Activated naive CD4-positive, alpha-beta T cell treated with anti-CD3 and anti-CD28 coated beads, Interleukin-2, amount 50 U/mL, for 24 hours (primary cell): Measurements from ENCODE around the gene GYS2.
"Not testable (repeated sequence)": the region's sequence is repeated elsewhere in the genome, so short reads cannot be mapped to it uniquely, and the experiment has no call there.

ENCODE experiments used
- H3K27ac Mint-ChIP-seq: one replicate; pipeline ENCODE4 v1.8.0; 2021; ENCODE audit warnings: mild to moderate bottlenecking, mixed read lengths
- H3K27me3 Mint-ChIP-seq: one replicate; pipeline ENCODE4 v1.8.0; 2021; ENCODE audit warnings: mixed read lengths
- H3K36me3 Mint-ChIP-seq: one replicate; pipeline ENCODE4 v1.8.0; 2021; ENCODE audit warnings: mixed read lengths
- H3K4me1 Mint-ChIP-seq: one replicate; pipeline ENCODE4 v1.8.0; 2021; ENCODE audit warnings: mixed read lengths
- H3K4me3 Mint-ChIP-seq: one replicate; pipeline ENCODE4 v1.8.0; 2021; ENCODE audit warnings: mild to moderate bottlenecking, mixed read lengths
- H3K9me3 Mint-ChIP-seq: one replicate; pipeline ENCODE4 v1.8.0; 2021; ENCODE audit warnings: mixed read lengths

The GYS2 gene

DNA sequence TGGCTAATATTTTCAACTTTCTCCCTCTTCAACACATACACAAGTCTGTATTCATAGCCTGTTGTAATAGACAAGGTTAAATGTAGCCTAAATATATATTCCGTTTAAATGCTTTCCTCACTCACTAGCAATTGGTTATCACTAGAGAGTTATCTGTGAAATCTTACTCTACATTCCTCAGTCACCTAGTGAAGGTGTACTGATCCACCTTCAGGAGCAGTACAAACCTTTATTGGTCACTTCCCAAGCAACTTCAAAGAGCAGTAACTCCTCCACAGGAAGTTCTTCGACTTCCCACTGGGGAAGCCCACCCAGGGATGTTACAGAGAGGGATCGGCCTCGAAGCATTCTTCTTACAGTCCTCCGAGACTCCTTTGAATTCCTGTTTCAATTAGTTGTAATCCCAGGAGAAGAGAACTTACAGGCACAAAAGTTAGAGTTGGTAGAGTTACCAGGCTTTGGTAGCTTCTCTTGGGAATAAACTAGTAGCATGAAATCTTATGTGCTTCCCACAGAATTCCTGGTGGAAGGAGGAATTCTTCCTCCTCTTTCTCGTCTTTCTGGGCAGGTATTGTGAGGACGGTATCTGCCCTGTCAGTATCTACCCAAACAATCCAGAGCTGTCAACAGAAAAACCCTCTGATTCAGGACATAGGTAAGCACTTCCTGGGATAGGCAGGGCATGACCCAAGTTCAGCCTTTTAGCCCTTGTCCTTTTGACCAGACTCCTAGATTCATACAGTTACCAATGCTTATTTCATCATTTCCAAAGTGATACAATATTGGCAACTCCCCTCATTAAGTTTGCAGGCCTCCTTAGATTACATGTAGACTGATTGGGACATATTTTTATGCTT is at the start of gene GYS2:
Gene GYS2, minus strand, starts transcription at position 603 of the 857 bp plus-strand sequence. Its CDS starts 255 bp downstream, at position 348.
- no peaks in the 10 kb centered on the region for H3K27me3 Mint-ChIP-seq
- H3K9me3 Mint-ChIP-seq, result no peaks in the 10 kb centered on the region
- H3K36me3 Mint-ChIP-seq, result no peaks in the 10 kb centered on the region
- no peak within 1 kb of the TSS for H3K27ac Mint-ChIP-seq
- no peaks in the 10 kb centered on the region for H3K4me1 Mint-ChIP-seq
- no peak within 1 kb of the TSS for H3K4me3 Mint-ChIP-seq

DNA sequence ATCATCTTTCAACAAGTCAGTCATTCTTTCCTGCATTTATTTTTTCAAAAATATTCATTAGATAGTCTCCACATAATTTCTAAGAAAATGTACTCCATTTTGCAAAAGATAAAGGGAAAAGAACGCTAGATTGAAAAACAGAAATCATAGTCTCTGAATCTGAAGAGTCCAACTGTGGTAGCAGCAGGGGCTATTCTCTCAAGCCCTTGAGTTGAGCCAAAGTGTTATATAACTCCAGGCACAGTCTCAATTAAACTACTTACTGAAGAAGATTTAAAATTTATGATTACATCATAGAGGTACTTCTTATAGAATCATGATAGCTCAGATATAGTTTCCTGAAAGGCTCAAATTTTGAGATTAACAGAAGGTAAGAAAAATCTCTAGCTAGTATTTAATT is 47.2 kb upstream of the GYS2 start:
- Mint-ChIP-seq H3K9me3 (no peaks in the 10 kb centered on the region), H3K27me3 (no peaks in the 10 kb centered on the region), H3K4me3 (peak overlapping the region; percentile 57), H3K4me1 (peaks cover 90% of the 10 kb centered on the region), H3K27ac (peak overlapping the region; percentile 59), H3K36me3 (peaks cover 44% of the 10 kb centered on the region)

DNA sequence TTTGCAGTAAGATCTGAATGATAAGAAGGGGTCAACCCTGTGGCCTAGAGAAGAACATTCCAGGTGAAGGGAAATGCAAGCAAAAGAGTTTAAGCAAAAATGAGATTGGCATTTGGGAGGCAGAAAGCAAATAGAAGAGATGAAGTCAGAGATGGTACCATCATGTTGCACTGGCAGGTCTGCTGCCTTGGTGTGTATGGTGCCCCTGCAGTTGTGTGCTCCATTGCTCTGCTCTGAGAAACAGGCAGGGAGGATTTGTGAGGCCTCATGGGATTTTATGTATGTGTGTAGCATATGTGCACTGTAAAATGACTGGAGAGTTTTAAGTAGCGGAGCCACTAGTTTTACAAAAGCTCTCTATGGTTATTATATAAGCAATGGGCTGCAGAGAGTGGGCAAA is 46.4 kb upstream of the GYS2 start:
- Mint-ChIP-seq H3K4me1 (peaks cover 98% of the 10 kb centered on the region), H3K9me3 (no peaks in the 10 kb centered on the region), H3K4me3 (peak overlapping the region; percentile 57), H3K36me3 (peaks cover 42% of the 10 kb centered on the region), H3K27me3 (no peaks in the 10 kb centered on the region), H3K27ac (peak overlapping the region; percentile 4)

DNA sequence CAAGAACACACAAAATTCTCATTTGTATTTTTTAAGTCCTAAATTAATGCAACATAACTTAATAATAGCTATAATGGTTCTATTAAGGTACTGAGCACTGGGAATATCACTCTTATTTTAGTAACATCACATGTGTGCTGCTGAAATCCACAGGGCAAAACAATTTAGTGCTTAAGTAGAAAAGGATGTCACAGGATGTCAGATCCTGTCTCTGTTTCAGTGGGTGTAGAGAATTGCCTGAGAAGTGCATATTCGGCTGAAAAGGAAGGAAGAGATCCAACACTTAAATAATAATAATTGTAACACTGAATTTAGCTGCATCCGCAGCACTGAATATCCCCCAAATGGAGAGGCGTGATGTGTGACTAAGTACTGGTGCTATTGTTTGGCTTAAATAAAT is 44.4 kb upstream of the GYS2 start:
- H3K36me3 Mint-ChIP-seq, result peaks cover 45% of the 10 kb centered on the region
- no peaks in the 10 kb centered on the region for H3K27me3 Mint-ChIP-seq
- peaks cover 100% of the 10 kb centered on the region for H3K4me1 Mint-ChIP-seq
- H3K27ac Mint-ChIP-seq, result peak overlapping the region; percentile 85
- no peaks in the 10 kb centered on the region for H3K9me3 Mint-ChIP-seq
- H3K4me3 Mint-ChIP-seq, result no peak overlapping the region

DNA sequence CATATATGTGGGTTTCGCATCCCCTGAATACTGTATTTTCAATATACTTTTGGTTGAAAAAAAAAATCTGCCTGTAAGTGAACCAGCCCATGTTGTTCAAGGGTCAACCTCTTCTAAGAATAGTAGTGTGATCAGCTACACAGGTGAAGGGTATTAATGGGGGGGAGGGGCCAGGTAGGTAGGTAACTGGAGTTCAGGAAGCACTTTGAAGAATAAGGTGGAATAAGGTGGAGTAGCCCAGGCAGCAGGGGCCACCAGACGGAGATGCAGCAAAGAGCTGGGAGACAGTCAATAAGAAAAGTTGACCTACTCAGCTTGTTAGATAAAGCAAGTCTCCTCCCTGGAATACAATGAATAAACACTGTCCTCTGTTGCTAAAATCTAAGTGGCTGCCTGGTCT is 43.7 kb upstream of the GYS2 start:
- H3K36me3 Mint-ChIP-seq, result peaks cover 47% of the 10 kb centered on the region
- H3K4me1 Mint-ChIP-seq, result peaks cover 100% of the 10 kb centered on the region
- H3K4me3 Mint-ChIP-seq, result no peak overlapping the region
- no peaks in the 10 kb centered on the region for H3K27me3 Mint-ChIP-seq
- no peaks in the 10 kb centered on the region for H3K9me3 Mint-ChIP-seq
- no peak overlapping the region for H3K27ac Mint-ChIP-seq

DNA sequence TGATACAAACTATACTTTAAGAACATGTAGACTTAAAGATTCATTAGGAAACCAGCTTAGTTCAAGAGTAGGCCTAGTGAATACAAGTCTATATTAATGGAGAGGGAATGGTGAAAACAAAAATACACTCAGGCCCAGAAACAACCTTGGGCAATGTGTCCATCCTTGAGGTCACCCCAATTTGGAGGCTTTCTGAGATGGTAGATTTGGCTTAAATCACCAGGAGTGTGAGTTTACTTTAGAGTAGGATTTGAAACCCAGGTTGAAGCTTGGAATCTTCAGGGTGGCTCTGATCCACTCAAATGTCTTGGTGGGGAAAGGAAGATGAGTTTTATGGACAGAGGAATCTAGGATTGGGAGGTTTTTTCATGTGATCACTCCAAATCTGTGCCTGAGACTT is 42.5 kb upstream of the GYS2 start:
- Mint-ChIP-seq H3K27me3 (no peaks in the 10 kb centered on the region), H3K4me3 (no peak overlapping the region), H3K9me3 (no peaks in the 10 kb centered on the region), H3K36me3 (peaks cover 43% of the 10 kb centered on the region), H3K27ac (no peak overlapping the region), H3K4me1 (peaks cover 100% of the 10 kb centered on the region)

DNA sequence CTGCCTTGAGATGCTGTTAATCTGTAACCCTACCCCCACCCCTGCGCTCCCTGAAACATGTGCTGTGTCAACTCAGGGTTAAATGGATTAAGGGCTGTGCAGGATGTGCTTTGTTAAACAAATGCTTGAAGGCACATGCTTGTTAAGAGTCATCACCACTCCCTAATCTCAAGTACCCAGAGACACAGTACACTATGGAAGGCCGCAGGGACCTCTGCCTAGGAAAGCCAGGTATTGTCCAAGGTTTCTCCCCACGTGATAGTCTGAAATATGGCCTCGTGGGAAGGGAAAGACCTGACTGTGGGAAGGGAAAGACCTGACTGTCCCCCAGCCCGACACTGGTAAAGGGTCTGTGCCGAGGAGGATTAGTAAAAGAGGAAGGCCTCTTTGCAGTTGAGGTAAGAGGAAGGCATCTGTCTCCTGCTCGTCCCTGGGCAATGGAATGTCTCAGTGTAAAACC is 40.4 kb upstream of the GYS2 start:
- Mint-ChIP-seq H3K36me3 (peaks cover 40% of the 10 kb centered on the region), H3K27ac (peak overlapping the region; percentile 85), H3K4me1 (peaks cover 98% of the 10 kb centered on the region)

DNA sequence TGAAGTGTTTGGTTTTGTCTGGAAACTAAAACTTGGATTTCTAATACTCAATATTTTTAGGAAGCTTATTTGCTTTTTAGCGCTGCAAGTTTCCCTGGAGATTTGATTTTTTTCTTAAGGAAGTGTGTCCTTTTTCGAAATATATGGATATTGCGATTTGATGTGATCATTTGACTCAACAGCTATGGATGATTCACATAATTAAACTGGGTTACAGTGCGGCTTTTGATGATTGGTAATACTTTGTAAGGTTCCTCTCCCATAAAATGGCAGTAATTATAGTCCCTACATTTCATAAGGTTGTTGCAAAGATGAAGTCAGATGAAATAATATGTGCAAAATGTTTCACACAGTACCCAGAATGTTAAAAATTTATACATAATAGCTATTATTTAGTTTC is 39.9 kb upstream of the GYS2 start:
- Mint-ChIP-seq H3K4me1 (peaks cover 95% of the 10 kb centered on the region), H3K27ac (peak overlapping the region; percentile 35), H3K9me3 (no peaks in the 10 kb centered on the region), H3K27me3 (no peaks in the 10 kb centered on the region), H3K4me3 (peak overlapping the region; percentile 15), H3K36me3 (peaks cover 41% of the 10 kb centered on the region)

More for the DNA sequence above, 40.4 kb upstream of the GYS2 start:
- not testable (repeated sequence) for H3K9me3 Mint-ChIP-seq, H3K27me3 Mint-ChIP-seq
- H3K4me3 Mint-ChIP-seq, result peak overlapping the region; percentile 26

DNA sequence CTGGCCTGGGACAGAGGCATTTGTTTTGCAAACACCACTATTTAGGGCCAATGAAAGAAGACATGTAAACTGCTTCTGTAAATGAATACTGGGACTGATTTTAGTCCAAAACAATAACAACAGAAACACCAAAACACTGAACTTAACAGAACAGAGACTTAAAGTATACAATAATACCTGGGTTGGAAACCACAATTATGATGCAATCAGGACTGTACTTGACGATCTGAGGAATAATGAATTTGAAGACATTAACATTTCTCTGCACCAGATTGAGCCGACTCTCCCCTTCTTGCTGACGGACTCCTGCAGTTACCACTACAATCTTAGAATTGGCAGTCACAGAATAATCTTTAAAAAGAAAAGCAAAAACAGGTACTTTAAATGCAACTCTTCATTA is 39.1 kb upstream of the GYS2 start:
- Mint-ChIP-seq H3K27me3 (no peaks in the 10 kb centered on the region), H3K9me3 (no peaks in the 10 kb centered on the region), H3K4me1 (peaks cover 95% of the 10 kb centered on the region), H3K4me3 (peak overlapping the region; percentile 79), H3K27ac (peak overlapping the region; percentile 85), H3K36me3 (peaks cover 49% of the 10 kb centered on the region)

DNA sequence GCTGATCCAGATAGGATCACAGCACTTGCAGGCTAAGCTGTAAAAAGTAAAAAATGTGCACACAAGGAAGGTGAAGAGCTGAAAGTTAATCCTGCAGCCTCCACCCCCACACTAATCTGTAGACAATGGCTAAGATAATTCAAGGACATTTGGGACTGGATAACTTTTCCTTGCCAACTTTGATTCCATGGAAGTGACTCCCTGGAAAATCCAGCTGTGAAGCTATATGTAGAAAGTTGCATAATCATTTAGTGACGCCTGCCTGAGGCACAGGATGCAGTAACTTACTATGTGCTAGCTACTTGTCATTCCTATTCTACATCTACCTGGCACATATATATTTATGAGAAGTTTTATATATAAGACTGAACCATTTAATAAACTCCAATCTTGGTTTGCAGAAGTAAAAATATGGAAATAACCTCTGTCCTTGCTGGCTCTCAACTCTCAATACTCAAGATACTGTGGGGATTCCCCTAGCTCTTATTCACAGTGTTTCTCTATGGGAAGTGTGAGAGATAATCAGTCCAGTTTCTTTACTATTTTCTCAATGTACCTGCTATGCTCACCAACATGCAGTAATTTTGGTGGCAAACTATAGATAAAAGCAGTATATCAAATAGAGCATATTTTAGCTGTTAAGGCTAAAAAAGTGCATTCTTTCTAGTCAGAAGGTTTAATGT is 38.2 kb upstream of the GYS2 start:
- Mint-ChIP-seq H3K36me3 (peaks cover 52% of the 10 kb centered on the region), H3K27ac (peak overlapping the region; percentile 76), H3K4me3 (peak overlapping the region; percentile 79), H3K9me3 (no peaks in the 10 kb centered on the region), H3K4me1 (peaks cover 95% of the 10 kb centered on the region), H3K27me3 (no peaks in the 10 kb centered on the region)

DNA sequence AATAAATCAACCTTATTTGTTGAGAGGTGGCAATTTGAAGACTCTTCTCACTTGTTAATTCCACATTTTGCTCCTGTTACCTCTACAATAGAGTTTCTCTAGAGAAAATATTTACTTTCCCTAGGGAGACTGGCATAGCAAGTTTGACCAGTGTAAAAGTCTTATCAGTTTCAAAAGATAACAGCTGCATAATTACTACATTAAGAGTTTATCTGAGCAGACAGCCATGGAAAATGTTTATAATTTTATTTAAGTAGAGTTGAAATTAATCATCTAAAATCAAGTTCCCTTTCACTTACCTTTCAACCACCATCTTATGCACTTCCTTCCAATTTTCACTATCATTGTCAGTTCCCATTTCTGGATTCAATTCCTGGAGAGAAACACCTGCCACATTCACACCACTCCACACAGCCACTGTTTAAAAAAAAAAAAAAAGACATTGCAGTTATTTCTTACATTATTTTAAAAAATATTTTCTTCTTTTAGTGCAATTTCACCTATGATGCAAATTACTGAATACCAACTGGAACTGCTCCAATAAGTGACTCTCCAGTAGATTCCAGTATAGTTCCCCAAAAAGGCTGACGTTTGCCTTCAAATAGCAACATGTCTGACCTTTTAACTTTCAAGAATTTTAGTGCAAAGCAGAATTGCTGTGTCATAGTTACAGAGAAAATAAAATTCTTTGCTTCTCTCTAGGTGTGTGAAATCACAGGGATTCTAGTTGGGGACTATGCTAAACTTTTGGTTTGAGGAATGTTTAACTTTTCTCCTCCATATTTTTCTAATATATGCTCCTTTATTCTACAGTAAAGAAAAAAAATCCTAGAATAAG is 33.6 kb upstream of the GYS2 start:
- peak overlapping the region; percentile 58 for H3K4me3 Mint-ChIP-seq
- peaks cover 54% of the 10 kb centered on the region for H3K36me3 Mint-ChIP-seq
- peaks cover 69% of the 10 kb centered on the region for H3K4me1 Mint-ChIP-seq
- no peaks in the 10 kb centered on the region for H3K27me3 Mint-ChIP-seq
- H3K9me3 Mint-ChIP-seq, result no peaks in the 10 kb centered on the region
- peak overlapping the region; percentile 93 for H3K27ac Mint-ChIP-seq

DNA sequence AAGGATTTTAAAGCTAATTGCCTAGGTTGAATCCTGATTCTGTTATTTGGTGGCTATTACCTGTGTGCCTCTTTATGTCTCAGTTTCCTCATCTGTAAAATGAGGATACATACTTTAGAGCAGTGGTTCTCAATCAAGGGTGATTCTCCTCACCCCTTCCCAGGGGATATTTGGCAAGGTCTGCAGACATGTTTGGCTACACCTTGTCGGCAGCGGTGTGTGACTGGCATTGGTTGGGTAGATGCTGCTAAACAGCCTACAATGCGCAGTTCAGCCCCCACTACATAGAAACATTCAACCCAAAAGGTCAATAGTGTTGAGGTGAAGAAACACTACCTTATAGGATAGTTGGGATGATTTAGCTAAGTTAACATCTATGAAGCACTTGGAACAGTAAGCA is 29.6 kb upstream of the GYS2 start:
- Mint-ChIP-seq H3K4me1 (peaks cover 40% of the 10 kb centered on the region), H3K27me3 (no peaks in the 10 kb centered on the region), H3K36me3 (peaks cover 59% of the 10 kb centered on the region), H3K9me3 (peaks cover 5% of the 10 kb centered on the region), H3K27ac (peak overlapping the region; percentile 8), H3K4me3 (no peak overlapping the region)

DNA sequence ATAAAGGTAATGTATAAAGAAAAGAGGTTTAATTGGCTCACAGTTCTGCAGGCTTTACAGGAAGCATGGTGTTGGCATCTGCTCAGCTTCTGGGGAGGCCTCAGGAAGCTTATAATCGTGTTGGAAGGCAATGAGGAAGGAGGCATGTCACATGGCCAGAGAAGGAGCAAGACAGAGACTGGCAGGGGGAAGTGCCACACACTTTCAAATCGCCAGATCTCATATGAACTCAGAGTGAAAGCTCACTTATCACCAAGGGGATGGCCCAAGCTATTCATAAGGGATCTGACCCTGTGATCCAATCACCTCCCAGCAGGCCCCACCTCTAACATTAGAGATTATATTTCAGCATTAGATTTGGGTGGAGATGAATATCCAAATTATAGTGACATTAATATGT is 26.7 kb upstream of the GYS2 start:
- Mint-ChIP-seq H3K27ac (peak overlapping the region; percentile 47), H3K9me3 (peaks cover 5% of the 10 kb centered on the region), H3K4me1 (peaks cover 20% of the 10 kb centered on the region), H3K4me3 (no peak overlapping the region), H3K27me3 (no peaks in the 10 kb centered on the region), H3K36me3 (peaks cover 56% of the 10 kb centered on the region)

DNA sequence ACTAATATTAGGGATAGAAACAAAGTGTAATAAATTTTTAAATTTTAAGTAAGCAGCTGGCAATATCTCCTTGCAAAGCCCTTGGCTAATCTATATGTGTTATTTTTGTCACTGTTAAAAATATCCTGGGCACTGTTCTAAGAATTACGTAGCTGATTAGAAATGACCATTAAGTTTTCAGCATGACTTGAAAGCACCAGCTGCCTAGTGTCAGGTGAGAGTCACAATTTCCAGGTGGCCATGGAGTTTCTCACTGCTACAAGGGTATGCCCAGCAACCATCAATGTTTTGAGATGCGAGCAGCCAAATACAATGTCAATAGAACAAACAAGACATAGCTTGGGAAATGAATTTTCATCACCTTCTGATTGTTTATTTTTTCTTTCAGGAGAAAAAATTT is 23.3 kb upstream of the GYS2 start:
- Mint-ChIP-seq H3K4me1 (peaks cover 20% of the 10 kb centered on the region), H3K36me3 (peaks cover 50% of the 10 kb centered on the region), H3K4me3 (no peak overlapping the region), H3K27me3 (no peaks in the 10 kb centered on the region), H3K9me3 (peaks cover 3% of the 10 kb centered on the region), H3K27ac (no peak overlapping the region)

DNA sequence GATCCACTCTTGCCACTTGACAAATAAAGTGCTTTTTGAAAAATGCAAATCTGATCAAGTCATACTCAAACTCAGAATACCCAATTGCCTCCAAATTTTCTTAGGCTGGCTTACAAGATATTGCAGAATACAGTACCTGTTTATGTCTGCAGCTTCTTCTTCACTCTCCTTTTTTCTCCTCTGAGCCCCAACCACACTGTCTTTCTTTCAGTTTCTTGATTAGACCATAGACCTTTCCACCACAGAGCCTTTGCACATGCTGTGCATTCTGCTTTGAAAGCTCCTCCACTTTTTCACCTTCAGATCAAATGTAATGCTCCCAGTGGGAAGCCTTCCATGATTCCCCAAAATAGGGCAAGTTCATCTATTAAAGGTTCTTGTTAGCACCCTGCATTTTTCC is 13.9 kb upstream of the GYS2 start:
- H3K9me3 Mint-ChIP-seq, result peaks cover 9% of the 10 kb centered on the region
- H3K27ac Mint-ChIP-seq, result peak overlapping the region; percentile 87

More for the DNA sequence above, 13.9 kb upstream of the GYS2 start:
- Mint-ChIP-seq H3K4me1 (peaks cover 67% of the 10 kb centered on the region), H3K4me3 (no peak overlapping the region), H3K27me3 (no peaks in the 10 kb centered on the region), H3K36me3 (peaks cover 12% of the 10 kb centered on the region)
